T-helper 9 cell (primary cell): ENCODE data around the gene NDUFA13.

Source experiments
- DNase-seq: peaks from one replicate; pipeline ENCODE4 v3.0.0-alpha.2; 2020

Gene NDUFA13

DNA sequence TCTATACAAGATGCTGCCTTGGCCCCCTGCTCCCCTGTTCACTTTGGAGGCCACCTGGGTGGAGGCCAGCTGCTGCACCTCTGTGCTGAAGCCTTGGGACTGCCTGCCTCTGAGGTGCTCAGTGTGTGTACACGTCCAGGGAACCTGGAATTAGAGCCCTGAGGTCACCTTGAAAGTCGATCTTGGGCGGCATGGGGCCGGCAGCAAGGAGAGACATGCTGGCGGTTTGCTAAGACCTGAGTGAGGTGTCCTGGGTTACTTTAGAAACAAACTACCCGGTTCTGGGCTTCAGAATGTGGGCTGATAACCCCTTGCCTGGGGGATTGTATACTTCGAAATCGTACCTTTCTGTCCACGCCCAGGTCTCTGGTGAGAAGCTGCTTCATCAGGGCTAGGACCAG is 26.2 kb upstream of the NDUFA13 start:
- no peak for DNase-seq

DNA sequence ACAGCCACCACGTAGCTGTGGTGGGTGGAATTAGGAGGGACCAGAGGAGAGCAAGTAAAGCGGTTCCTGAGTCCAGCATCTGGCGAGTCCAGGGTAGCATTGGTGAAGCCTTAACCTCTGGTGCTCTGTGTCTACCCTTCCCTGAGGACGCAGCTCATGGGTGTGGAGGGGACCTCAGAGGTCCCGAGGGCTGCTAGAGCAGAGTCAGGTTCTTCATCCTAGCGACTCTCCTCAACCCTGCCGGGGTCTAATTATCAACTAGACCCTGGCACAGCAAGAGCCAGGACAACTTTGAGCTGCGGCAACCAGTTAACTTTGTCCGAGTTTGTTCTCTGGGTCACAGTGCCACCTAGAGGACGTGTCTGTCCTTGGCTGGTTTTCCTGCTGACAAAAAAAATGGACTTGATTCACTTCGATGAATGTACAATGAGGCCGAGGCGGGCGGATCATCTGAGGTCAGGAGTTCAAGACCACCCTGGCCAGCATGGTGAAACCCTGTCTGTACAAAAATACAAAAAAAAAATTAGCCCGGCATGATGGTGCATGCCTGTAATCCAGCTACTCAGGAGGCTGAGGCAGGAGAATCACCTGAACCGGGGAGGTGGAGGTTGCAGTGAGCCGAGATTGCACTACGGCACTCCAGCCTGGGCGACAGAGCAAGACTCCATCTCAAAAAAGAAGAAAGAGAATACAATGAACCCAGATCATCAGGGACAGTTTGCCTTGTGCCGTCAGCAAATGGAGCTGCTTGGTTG is 25.6 kb upstream of the NDUFA13 start:
- DNase-seq = peak; percentile 78

DNA sequence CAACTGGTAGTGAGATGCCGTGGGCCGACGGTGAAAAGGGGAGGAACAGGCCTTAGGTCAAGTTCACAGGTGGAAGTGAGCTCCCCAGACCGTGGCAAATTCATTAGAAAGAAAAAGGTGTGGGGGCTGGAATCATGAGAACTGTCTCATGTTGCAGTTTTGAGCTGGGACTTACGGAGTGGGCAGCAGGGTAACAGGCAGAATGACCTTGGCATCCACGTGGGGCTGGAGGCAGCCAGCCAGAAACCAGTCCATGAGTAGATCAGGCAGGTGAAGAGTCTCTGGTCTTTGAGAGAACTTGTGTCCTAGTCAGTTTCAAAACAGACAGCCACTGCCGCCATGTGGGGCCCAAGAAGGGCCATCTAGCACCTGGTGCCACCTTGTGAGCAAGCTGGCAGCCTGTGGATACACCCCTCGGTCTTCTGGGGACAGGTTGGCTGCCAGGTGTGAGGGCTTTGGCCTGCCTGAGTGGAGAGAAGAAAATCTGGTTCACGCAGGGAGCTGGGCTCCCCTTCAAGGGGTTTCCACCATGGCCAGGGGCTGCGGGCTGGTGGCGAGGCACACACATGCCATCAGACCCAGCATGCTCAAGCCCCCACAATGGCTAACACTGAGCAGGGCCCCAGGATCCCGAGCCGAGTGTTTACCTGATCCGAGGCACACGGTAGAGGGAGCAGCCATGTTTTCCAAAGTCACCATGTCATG is 24.6 kb upstream of the NDUFA13 start:
- DNase-seq = no peak

DNA sequence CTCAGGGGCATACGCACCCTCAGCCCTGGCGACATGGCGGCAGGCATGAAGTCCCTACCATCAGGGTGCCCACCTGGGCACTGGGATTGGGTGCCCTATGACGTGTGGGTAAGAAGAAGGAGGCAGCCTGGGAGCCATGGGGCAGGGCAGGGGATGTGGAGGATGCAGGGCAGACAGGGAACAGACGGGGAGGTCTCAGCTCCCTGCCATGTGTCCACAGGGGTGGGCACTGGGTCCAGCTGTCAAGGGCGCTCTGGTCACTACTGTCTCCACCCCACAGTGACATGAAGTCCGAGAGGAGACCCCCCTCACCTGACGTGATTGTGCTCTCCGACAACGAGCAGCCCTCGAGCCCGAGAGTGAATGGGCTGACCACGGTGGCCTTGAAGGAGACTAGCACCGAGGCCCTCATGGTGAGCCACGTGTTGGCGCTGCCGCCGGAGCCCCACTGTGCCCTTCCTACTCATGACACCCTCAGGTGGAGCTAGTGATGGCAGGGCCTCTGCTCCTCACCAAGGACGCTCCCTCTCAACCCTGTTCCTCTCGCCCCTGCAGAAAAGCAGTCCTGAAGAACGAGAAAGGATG is 23.9 kb upstream of the NDUFA13 start:
- no peak for DNase-seq

DNA sequence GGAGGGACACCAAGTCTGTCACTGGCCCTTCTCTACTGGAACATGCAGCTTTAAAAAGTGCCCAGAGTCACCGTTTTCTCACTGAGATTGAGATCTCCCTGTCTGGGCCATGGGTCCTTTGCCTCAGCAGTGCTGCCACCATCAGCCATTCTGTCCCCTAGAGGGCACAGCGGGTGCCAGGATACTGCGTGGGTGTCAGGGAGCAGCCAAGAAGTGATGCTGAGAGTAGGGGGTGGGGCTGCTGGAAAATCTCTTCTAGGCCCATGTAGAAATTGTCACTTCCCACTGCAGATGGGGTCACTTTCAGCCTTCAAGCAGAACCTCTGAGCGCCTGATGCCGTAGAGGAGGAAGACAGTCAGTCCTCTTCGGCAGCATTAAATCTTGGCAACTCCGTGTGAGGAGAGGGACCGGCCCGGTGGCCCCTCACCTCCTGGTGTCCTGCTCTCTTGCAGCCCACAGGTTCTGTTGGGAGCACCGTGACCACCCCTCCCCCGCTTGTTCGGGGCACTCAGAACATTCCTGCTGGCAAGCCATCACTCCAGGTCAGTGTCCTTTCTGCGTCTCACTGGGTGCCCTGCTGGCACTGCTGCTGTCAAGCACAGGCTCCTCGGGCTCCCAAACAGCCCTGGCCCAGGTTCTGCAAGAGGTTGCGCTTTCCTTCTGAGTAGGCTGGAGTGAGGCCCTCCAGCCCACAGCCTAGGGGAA is 22.0 kb upstream of the NDUFA13 start:
- no peak for DNase-seq

DNA sequence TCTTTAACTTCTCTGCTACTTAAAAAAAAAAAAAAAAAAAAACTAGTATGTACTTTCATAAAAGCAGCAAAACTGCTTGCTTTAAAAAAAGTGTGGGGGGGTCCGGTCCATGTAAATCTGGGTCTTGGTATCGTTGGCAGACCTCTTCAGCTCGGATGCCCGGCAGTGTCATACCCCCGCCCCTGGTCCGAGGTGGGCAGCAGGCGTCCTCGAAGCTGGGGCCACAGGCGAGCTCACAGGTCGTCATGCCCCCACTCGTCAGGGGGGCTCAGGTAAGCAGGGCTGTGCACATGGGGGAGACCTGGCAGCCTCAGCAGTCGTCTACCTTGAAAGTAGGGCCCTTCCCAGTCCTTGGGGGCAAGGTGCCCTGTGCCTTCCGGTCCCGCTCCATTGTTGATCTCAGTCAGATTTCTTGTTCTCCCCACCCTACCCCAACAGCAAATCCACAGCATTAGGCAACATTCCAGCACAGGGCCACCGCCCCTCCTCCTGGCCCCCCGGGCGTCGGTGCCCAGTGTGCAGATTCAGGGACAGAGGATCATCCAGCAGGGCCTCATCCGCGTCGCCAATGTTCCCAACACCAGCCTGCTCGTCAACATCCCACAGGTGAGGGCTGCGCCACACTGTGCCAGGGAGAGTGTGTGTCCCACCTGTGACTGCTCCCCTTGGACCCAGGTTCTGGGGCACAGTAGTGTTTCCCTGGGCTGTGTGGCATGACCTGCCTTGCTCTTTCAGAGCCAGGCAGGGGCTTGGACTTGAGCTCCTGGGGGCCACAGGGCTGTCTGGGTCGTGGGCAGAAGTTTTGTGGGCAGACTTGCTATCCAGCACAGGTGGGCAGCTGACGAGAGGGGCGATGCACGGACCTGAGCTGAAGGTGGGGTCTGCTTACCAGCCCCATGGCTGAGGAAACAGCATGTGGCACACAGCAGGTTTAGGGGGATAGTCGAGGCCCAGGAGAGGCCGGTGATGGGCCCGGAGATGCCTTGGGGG is 20.1 kb upstream of the NDUFA13 start:
- DNase-seq = no peak

DNA sequence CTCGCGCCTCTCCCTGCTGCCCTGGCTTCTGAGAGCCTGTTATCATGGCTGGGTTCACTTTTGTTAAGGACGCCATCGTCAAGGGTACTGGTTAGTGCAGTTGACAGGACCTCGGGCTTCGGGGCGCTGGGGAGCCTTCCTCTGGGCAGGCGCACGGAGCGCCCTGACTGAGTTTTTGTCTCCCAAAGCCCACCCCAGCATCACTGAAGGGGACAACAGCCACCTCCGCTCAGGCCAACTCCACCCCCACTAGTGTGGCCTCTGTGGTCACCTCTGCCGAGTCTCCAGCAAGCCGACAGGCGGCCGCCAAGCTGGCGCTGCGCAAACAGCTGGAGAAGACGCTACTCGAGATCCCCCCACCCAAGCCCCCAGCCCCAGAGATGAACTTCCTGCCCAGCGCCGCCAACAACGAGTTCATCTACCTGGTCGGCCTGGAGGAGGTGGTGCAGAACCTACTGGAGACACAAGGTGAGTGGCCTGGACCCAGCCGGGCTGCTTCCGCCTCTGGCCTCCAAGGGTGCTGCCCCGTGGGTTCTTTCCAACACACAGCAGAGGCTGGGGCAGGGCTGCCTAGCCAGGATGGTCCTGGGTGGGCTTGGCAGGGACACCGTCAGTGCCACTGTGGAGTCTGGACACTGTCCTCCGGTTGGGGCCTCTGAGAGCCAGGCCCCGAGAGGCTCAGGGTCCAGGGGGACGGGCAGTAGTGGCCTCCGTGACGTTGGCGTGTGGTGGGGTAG is 17.6 kb upstream of the NDUFA13 start:
- DNase-seq = no peak

DNA sequence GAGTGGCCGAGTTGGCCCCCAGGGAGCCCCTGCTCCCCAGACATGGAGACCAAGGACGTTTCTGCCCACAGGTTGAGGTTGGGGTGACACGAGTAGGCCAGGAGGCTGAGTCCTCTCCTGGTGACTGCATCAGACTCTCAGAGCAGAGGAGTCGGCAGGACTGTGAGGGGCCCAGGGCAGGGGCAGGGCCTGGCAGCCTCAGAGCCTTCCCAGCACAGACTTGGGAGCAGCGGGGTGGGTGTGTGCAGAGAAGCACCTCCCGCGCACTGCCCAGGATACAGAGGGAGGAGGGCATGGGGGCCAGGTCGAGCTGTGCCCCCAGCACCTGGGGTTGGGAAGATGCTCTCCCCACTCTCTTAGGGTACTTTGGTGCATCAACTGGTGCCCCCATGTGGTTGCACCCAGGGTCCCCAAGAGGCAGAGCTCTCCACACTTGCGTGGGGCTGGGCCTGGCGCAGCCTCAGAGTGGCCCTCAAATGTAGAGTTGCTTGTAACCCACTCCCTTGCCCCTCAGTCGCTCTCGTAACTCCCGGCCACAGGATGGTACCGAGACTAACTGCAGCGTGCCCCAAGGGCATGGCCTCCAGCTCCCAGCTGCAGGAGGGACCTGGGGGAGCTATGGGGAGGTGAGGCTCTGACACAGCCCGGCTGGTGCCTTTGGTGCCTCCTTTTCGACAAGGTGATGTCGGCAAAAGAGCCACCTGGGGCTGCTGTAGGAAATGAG is 16.6 kb upstream of the NDUFA13 start:
- no peak for DNase-seq

DNA sequence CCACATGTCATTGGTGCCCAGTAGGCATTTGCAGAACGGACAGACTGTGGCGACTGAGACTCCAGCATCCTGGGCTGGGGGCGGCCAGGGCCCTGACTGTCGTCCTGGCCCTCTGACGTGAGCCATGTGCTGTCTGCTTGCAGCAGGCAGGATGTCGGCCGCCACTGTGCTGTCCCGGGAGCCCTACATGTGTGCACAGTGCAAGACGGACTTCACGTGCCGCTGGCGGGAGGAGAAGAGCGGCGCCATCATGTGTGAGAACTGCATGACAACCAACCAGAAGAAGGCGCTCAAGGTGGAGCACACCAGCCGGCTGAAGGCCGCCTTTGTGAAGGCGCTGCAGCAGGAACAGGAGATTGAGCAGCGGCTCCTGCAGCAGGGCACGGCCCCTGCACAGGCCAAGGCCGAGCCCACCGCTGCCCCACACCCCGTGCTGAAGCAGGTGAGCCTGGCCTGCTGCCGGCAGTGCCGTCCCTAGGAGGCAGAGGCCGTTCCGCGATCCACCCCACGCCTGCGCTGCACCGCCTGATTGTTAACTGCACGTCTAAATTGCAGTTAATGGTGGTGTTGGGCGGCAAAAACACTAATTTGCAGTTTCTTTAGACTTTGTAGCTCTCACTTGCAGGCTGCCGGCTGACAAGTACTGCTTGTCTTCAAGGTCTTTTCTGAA is 14.9 kb upstream of the NDUFA13 start:
- no peak for DNase-seq

DNA sequence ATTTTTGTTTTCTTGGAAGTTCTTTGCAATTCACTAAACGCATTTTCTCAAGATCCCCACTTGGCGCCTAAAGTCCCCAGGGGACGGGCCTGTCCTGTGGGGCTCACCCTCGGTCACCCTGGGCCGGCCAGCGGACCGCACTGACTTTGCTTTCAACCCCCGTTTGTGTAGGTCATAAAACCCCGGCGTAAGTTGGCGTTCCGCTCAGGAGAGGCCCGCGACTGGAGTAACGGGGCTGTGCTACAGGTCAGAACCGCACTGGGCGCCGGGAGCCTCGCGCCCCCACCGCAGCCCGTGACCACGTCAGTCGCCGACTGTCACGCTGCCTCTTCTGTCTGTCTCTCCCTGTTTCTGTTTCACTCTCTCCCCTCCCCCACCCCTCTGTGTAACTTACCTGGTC is 14.2 kb upstream of the NDUFA13 start:
- DNase-seq = no peak

DNA sequence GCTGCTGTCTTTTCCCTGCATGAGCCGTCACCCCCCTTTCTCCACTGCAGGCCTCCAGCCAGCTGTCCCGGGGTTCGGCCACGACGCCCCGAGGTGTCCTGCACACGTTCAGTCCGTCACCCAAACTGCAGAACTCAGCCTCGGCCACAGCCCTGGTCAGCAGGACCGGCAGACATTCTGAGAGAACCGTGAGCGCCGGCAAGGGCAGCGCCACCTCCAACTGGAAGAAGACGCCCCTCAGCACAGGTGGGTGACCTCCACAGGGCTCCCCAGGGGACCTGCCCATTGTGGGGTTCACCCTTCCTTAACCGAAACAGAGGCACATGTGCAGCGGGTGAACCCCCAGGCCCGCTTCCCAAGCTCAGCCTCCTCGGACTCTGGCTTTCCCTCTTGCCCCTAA is 13.7 kb upstream of the NDUFA13 start:
- DNase-seq = no peak

DNA sequence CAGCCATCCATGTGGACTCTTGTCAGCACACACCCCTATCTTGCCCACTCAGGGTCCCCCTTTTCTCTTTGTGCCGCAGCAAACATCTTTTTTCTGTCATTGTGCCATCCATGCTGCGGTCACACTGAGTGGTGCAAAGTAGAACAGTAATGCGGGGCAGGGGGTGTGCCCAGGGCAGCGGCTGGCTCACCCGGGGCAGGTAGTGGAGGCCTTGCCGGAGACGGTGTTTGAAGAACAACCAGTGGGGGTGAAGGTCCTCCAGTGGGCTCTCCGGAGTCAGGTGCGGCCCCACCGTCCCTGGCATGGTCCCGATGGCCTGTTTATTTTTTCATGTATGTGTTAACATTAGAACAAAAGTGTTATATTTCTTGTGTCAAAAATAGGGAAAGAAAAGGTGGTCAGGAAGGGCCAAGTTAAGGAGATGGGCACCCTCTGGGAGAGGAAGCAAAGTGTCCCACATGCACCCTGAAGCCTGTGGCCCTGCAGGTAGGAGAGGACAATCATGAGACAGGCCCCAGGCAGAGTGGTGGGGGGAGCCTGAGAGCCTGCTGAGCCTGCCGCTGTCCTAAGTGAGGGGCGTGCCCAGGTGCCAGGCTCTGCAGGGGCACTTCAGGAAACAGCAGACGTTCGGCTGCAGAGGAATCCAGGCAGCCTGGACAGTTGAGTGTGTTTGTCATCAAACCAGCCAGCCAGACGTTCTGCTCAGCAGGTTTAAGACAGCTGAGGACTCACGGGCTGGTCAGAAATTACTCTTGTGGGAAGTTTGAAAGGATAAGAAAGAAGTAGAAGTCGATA is 13.0 kb upstream of the NDUFA13 start:
- no peak for DNase-seq

DNA sequence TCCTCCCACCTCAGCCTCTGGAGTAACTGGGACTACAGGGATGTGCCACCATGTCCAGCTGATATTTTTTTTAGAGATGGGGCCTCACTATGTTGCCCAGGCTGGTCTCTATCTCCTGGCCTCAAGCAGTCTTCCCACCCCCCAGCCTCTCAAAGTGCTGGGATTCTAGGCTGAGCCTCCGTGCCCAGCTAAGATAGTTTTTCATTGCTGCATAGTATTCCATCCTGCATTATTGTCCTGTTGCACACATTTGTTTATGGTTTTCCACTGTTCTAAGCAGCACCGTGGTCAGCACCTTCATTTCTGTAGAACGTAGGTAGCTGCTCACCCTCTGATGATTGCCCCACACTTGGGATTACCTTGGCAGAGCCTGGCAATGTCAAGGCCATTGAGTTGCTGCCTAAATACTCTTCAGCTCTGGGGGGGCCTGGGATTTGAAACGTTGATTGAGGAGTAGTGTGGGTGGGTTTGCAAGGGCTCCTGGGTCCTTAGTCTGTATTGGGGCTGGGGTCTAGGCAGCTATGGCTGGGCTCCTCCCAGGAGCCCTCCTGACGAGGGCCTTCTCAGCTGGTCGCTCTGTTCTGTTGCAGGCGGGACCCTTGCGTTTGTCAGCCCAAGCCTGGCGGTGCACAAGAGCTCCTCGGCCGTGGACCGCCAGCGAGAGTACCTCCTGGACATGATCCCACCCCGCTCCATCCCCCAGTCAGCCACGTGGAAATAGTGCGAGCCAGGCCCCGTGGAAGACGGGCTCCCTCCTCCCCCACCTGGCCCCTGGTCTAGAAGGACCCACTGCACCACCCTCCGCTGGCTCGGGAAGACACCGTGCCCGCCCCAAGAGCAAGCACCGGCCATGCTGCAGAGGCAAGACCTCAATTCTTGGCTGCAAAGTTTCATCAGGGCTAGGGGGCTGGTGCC is 11.0 kb upstream of the NDUFA13 start:
- no peak for DNase-seq

DNA sequence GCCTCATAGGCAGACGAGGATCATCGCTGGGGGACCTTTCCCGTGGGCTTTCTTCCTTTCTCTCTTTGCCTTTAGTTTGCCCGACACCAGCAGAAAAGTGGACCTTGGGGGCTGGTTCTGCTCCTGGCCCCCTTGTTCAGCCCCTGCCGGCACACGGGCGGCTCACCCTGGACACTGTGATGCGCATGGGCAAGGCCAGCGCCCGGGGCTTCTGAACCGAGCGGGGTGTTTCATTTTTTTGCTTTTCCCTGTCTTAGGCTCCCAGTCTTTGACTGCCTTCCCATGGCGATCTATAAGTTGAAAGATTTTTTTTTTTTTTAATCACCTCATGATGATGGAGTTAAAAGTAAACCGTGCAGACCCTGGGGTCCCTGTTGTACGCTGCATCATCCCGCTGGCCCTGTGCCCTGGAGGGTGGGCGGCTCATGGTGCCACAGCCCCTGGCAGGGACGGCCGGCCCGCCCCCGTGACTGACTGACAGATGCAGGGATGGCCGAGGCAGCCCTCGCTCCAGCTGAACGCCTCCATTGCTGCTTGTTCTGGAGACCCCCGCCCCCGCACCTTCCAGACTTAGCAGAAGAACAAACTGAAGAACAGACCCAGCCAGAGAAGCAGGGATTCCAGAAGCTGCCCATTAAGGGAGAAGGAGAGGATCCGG is 10.2 kb upstream of the NDUFA13 start:
- DNase-seq = no peak

DNA sequence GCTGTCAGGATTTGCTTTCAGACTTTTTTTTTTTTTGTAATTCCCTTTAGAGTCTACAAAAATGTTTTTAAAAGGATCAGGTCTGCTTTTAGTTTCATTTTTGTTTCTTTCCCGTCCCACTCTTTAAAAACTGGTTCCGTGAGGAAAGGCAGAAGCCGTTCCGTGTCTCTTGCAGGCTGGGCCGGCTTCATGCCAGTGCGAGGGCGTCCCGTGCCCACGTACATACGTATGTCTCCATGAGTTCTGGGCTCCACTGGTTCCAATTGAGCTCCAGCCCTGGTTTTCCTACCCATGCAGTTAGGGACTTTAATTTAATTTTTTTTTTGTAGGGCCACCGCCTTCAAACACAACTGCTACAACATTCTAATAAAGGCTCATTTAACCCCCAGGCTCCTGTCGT is 9.4 kb upstream of the NDUFA13 start:
- no peak for DNase-seq

DNA sequence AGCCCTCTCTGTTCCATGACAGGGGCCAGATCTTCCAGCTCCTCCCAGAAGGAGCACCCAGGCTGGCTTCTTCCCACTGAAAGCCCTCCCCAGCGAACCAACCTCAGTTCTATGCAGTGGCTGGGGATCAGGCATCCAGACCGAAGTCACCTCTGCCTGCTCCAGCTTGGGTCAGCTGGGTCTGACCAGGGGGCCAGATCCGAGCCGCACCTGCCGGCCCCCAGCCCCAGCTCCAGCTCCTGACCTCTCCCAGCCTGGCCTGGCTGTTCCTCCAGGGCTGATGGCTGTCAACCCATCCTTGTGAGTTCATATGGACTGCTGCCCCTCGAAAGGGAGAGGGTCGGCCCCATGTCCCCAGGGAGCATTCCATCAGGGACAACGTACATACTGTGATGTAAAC is 8.7 kb upstream of the NDUFA13 start:
- no peak for DNase-seq

DNA sequence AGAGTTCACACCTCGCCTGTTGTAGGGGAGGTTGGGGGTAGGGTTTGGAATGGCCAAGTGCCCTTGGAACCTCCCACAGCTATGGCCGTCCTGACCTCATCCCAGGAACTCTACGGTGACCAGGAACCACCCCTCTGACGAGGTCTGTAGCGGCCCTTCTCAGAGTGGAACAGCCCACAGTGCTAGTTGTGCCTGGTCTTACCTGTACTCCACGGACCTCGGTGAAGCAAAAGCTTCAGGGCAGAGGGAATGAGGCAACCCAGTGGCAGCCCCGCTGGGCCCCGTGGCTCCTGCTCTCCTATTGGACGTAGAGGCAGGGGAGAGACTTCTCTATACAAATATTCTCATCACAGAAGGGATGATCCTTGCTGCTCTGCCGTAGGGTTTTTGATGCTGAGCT is 7.8 kb upstream of the NDUFA13 start:
- no peak for DNase-seq

DNA sequence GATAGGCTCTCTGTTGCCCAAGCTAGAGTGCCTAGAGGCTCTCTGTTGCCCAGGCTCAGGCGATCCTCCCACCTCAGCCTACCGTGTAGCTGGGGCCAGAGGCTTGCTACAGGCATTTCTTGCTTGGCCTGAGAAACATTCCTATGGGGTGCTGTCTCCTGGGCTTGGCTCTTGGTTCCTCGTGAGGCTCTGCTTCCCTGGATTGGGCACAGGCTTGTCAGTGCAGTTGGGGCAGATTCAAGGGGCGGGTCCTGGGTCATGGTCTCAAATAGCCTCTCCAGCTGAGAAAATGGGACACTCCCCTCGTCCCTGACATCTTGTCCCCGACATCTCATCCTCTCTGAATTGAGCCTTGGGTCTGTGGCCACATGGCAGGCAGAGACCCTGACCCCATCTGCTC is 5.6 kb upstream of the NDUFA13 start:
- no peak for DNase-seq
